OCI-LY3 (cell line): ENCODE results near the gene PARP12.

Source experiments
- CTCF ChIP-seq: fragments of 200-600, 300-600 bp; sonication (generic); IDR thresholded peaks from 2 replicates; pipeline ENCODE4 v1.5.1; 2014; ENCODE audit warnings: antibody characterized with exemption, low read length, low read depth
- EZH2phosphoT487 ChIP-seq: fragments of 200-600 bp; shearing (Covaris generic); IDR thresholded peaks from 2 replicates; pipeline ENCODE4 v1.6.1; 2018; ENCODE audit warnings: antibody characterized with exemption, mixed run types, low read depth

DNA sequence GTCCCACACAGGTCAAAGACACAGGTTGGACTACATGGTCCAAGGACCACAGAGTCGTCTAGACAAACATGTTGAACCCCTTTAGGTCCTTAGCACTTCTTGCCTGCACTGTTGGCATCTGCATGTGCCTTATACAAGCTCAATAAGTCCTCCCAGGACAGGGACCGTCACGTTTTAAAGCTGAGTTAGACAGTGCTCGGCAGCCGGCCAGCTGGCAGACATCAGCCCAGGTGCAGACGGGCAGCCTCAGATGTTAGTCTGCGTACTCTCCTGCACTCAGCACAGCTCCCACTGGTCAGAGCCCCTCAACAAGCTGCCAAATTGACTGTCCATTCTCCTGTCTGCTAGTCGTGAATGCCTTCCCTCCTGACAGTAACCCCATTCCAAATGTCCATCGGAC, 34.9 kb downstream of the PARP12 start:
- no peak for TF ChIP-seq CTCF
- TF ChIP-seq EZH2phosphoT487, result no peak
